Measurements from ENCODE around the gene RALGPS2.
"Not testable (repeated sequence)": the region's sequence is repeated elsewhere in the genome, so short reads cannot be mapped to it uniquely, and the experiment has no call there.

The RALGPS2 gene

DNA sequence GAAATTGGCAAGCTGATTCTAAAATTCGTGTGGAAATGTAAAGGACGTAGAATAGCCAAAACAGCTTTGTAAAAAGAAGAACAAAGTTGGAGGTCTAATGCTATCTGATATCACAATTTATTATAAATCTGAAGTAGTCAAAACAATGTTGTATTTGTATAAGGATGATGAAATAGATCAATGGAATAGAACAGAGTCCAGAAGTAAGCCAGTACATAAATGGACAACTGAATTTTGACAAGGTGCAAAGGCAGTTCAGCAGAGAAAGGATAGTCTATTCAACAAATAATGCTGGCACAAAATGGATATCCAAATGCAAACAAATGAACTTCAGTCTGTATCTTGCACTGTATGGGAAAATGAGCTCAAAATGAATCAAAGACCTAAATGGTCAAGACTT, 20.2 kb downstream of the RALGPS2 start:
- Histone ChIP-seq H3K14ac (ENCODE audit: low read length) (no peak overlapping the region), H2BK5ac (ENCODE audit: low read depth, low read length, poor library complexity) (no peak overlapping the region), H3K36me3 (ENCODE audit: control insufficient read depth in 1 of 2, insufficient read depth in 2 of 2, low read length in 2 of 2) (peaks cover 2 to 4% of the 10 kb centered on the region in 2 experiments), H3K18ac (ENCODE audit: low read length) (no peak overlapping the region), H4K91ac (ENCODE audit: low read depth, low read length) (no peak overlapping the region), H2BK12ac (ENCODE audit: low read length) (no peak overlapping the region), H2BK120ac (ENCODE audit: insufficient read depth, low read length, poor library complexity) (no peak overlapping the region), H3K79me2 (ENCODE audit: control insufficient read depth, insufficient read depth, low read length, poor library complexity) (no peaks in the 10 kb centered on the region), H3K79me1 (ENCODE audit: low read length) (no peaks in the 10 kb centered on the region), H3K4me3 (ENCODE audit: low read depth, low read length) (no peak overlapping the region), H3K4me1 (ENCODE audit: control insufficient read depth in 1 of 2, insufficient read depth in 2 of 2, low read length in 2 of 2) (no peaks in the 10 kb centered on the region), H3K9ac (ENCODE audit: low read length) (no peak overlapping the region), H4K8ac (ENCODE audit: low read depth, low read length) (no peak overlapping the region), H3K23ac (ENCODE audit: low read length) (no peak overlapping the region), H3K27me3 (ENCODE audit: insufficient read depth, low read length) (no peaks in the 10 kb centered on the region), H3K4ac (ENCODE audit: low read depth, low read length) (no peak overlapping the region), H3K27ac (ENCODE audit: low read depth, low read length) (no peak overlapping the region), H3K9me3 (ENCODE audit: insufficient read depth, low read depth, low read length) (no peaks in the 10 kb centered on the region), H2AK5ac (ENCODE audit: low read length) (no peak overlapping the region), H4K12ac (ENCODE audit: low read depth, low read length) (no peak overlapping the region), H2AFZ (ENCODE audit: insufficient read depth, low read length, poor library complexity) (no peak overlapping the region), H3K4me2 (ENCODE audit: low read length) (no peak overlapping the region)
- DNase-seq = no peak
- WGBS (ENCODE audit: extremely low coverage, insufficient coverage, insufficient read length) = no CpG with 5 or more reads among the region's 2 CpGs

DNA sequence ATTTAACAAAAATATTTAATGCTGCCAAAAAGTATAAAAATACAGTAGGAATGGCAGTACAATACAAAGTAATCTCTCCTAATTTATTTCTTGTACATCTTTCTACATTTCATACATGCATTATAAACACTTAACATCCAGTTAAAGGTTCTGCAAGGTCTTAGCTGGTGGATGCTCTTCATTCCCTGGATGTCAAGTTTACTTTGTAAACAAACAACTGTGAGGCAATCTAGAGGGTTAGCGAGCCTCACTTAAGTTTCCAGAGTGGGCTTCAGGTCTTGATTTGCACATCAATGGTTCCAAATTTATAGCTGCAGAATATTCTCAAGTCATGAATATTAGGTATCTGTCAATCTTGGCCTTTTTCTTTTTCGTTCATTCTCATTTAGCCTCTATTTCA, 21.3 kb downstream of the RALGPS2 start:
- no peaks in the 10 kb centered on the region for H3K4me1 ChIP-seq (ENCODE audit: control insufficient read depth in 1 of 2, insufficient read depth in 2 of 2, low read length in 2 of 2)
- no CpG with 5 or more reads among the region's 2 CpGs for WGBS (ENCODE audit: extremely low coverage, insufficient coverage, insufficient read length)
- H3K4me3 ChIP-seq (ENCODE audit: low read depth, low read length) = no peak overlapping the region
- no peak overlapping the region for H2BK5ac ChIP-seq (ENCODE audit: low read depth, low read length, poor library complexity)
- no peak overlapping the region for H4K12ac ChIP-seq (ENCODE audit: low read depth, low read length)
- H3K23ac ChIP-seq (ENCODE audit: low read length) = no peak overlapping the region
- H3K79me2 ChIP-seq (ENCODE audit: control insufficient read depth, insufficient read depth, low read length, poor library complexity) = no peaks in the 10 kb centered on the region
- H3K14ac ChIP-seq (ENCODE audit: low read length) = no peak overlapping the region
- H3K18ac ChIP-seq (ENCODE audit: low read length) = no peak overlapping the region
- H2AK5ac ChIP-seq (ENCODE audit: low read length) = no peak overlapping the region
- no peak overlapping the region for H2BK12ac ChIP-seq (ENCODE audit: low read length)
- H4K8ac ChIP-seq (ENCODE audit: low read depth, low read length) = no peak overlapping the region
- no peak overlapping the region for H3K4me2 ChIP-seq (ENCODE audit: low read length)
- no peaks in the 10 kb centered on the region for H3K79me1 ChIP-seq (ENCODE audit: low read length)
- H3K4ac ChIP-seq (ENCODE audit: low read depth, low read length) = no peak overlapping the region
- H3K36me3 ChIP-seq (ENCODE audit: control insufficient read depth in 1 of 2, insufficient read depth in 2 of 2, low read length in 2 of 2) = peaks cover 2 to 4% of the 10 kb centered on the region in 2 experiments
- H3K27me3 ChIP-seq (ENCODE audit: insufficient read depth, low read length) = no peaks in the 10 kb centered on the region
- no peak for DNase-seq
- no peak overlapping the region for H2AFZ ChIP-seq (ENCODE audit: insufficient read depth, low read length, poor library complexity)
- no peak overlapping the region for H3K9ac ChIP-seq (ENCODE audit: low read length)
- no peaks in the 10 kb centered on the region for H3K9me3 ChIP-seq (ENCODE audit: insufficient read depth, low read depth, low read length)
- H2BK120ac ChIP-seq (ENCODE audit: insufficient read depth, low read length, poor library complexity) = no peak overlapping the region
- no peak overlapping the region for H4K91ac ChIP-seq (ENCODE audit: low read depth, low read length)
- H3K27ac ChIP-seq (ENCODE audit: low read depth, low read length) = no peak overlapping the region

DNA sequence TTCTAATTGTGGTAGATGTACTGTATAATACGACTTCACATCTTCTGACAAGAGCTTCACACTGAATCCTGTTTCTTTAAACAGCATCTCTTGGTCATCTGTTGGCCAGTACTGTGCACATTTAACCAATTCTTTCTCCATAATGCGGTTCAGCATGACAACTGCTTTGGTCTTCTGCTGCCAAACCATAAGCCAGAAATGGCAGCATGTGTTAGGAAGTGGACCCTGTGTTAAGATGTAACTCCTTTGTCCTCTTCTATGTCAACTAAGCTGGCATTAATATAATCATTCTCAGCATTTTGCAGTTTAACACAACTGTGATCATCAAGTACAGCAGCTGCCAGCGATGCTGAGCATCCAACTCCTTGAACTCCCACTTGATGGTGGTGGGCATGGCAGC, 22.3 kb downstream of the RALGPS2 start:
- H3K14ac ChIP-seq (ENCODE audit: low read length); H2AFZ ChIP-seq (ENCODE audit: insufficient read depth, low read length, poor library complexity); H3K79me2 ChIP-seq (ENCODE audit: control insufficient read depth, insufficient read depth, low read length, poor library complexity); H4K12ac ChIP-seq (ENCODE audit: low read depth, low read length); H2BK120ac ChIP-seq (ENCODE audit: insufficient read depth, low read length, poor library complexity); H2BK12ac ChIP-seq (ENCODE audit: low read length); H3K27ac ChIP-seq (ENCODE audit: low read depth, low read length); H3K4me3 ChIP-seq (ENCODE audit: low read depth, low read length); H3K27me3 ChIP-seq (ENCODE audit: insufficient read depth, low read length); H3K4me1 ChIP-seq (ENCODE audit: control insufficient read depth in 1 of 2, insufficient read depth in 2 of 2, low read length in 2 of 2); H4K8ac ChIP-seq (ENCODE audit: low read depth, low read length); H4K91ac ChIP-seq (ENCODE audit: low read depth, low read length); H3K4me2 ChIP-seq (ENCODE audit: low read length); H2AK5ac ChIP-seq (ENCODE audit: low read length); DNase-seq; H3K36me3 ChIP-seq (ENCODE audit: control insufficient read depth in 1 of 2, insufficient read depth in 2 of 2, low read length in 2 of 2); H3K23ac ChIP-seq (ENCODE audit: low read length); H3K79me1 ChIP-seq (ENCODE audit: low read length); H3K4ac ChIP-seq (ENCODE audit: low read depth, low read length); H2BK5ac ChIP-seq (ENCODE audit: low read depth, low read length, poor library complexity); H3K9ac ChIP-seq (ENCODE audit: low read length); H3K18ac ChIP-seq (ENCODE audit: low read length); H3K9me3 ChIP-seq (ENCODE audit: insufficient read depth, low read depth, low read length): not testable (repeated sequence)
- no CpG with 5 or more reads among the region's 3 CpGs for WGBS (ENCODE audit: extremely low coverage, insufficient coverage, insufficient read length)

DNA sequence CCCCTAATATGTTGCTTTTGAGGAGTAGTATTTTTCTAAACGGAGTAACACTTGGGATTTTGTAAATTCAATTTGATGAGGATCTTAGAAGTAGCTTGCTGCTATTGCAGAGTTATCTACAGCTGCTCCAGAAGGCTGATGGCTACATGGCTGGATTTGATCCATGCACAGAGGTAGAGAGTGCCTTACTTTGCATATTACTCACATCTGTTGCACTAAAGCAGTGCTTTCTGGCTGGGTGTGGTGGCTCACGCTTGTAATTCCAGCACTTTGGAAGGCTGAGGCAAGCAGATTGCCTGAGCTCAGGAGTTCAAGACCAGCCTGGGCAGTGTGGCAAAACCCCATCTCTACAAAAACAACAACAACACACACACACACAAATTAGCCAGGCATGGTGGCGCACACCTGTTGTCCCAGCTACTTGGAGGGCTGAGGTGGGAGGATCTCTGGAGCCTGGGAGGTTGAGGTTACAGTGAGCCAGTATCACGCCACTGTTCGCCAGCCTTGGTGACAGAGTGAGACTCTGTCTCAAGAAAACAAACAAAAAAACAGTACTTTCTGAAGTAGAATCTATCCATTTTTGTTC, 24.6 kb downstream of the RALGPS2 start:
- H3K18ac ChIP-seq (ENCODE audit: low read length) = no peak overlapping the region
- H2BK120ac ChIP-seq (ENCODE audit: insufficient read depth, low read length, poor library complexity) = no peak overlapping the region
- peaks cover 2 to 4% of the 10 kb centered on the region in 2 experiments for H3K36me3 ChIP-seq (ENCODE audit: control insufficient read depth in 1 of 2, insufficient read depth in 2 of 2, low read length in 2 of 2)
- no peak overlapping the region for H4K8ac ChIP-seq (ENCODE audit: low read depth, low read length)
- H3K79me2 ChIP-seq (ENCODE audit: control insufficient read depth, insufficient read depth, low read length, poor library complexity) = no peaks in the 10 kb centered on the region
- no peak overlapping the region for H3K4me2 ChIP-seq (ENCODE audit: low read length)
- no peak overlapping the region for H3K4me3 ChIP-seq (ENCODE audit: low read depth, low read length)
- H4K91ac ChIP-seq (ENCODE audit: low read depth, low read length) = no peak overlapping the region
- H2BK12ac ChIP-seq (ENCODE audit: low read length) = no peak overlapping the region
- no peak overlapping the region for H2AK5ac ChIP-seq (ENCODE audit: low read length)
- no peaks in the 10 kb centered on the region for H3K27me3 ChIP-seq (ENCODE audit: insufficient read depth, low read length)
- H2BK5ac ChIP-seq (ENCODE audit: low read depth, low read length, poor library complexity) = no peak overlapping the region
- H3K79me1 ChIP-seq (ENCODE audit: low read length) = no peaks in the 10 kb centered on the region
- H3K9me3 ChIP-seq (ENCODE audit: insufficient read depth, low read depth, low read length) = no peaks in the 10 kb centered on the region
- no peak for DNase-seq
- no peak overlapping the region for H3K4ac ChIP-seq (ENCODE audit: low read depth, low read length)
- H2AFZ ChIP-seq (ENCODE audit: insufficient read depth, low read length, poor library complexity) = no peak overlapping the region
- H3K4me1 ChIP-seq (ENCODE audit: control insufficient read depth in 1 of 2, insufficient read depth in 2 of 2, low read length in 2 of 2) = no peaks in the 10 kb centered on the region
- no peak overlapping the region for H4K12ac ChIP-seq (ENCODE audit: low read depth, low read length)
- H3K23ac ChIP-seq (ENCODE audit: low read length) = no peak overlapping the region
- no peak overlapping the region for H3K14ac ChIP-seq (ENCODE audit: low read length)
- H3K27ac ChIP-seq (ENCODE audit: low read depth, low read length) = no peak overlapping the region
- WGBS (ENCODE audit: extremely low coverage, insufficient coverage, insufficient read length) = no CpG with 5 or more reads among the region's 5 CpGs
- no peak overlapping the region for H3K9ac ChIP-seq (ENCODE audit: low read length)
